GM23248 (cell line): ENCODE measurements around the gene FLT3.

Source experiments
- EZH2 ChIP-seq: fragments of 200-600 bp; sonication (generic); IDR thresholded peaks from 2 replicates; pipeline ENCODE4 v1.6.1; 2018; ENCODE audit warnings: antibody characterized with exemption, mild to moderate bottlenecking; ENCODE audit not compliant: insufficient read depth, poor library complexity, severe bottlenecking
- EZH2phosphoT487 ChIP-seq: fragments of 200-600 bp; sonication (generic); IDR thresholded peaks from 2 replicates; pipeline ENCODE4 v1.6.1; 2018; ENCODE audit warnings: antibody characterized with exemption, moderate library complexity, mild to moderate bottlenecking, low read depth; ENCODE audit not compliant: insufficient read depth

DNA sequence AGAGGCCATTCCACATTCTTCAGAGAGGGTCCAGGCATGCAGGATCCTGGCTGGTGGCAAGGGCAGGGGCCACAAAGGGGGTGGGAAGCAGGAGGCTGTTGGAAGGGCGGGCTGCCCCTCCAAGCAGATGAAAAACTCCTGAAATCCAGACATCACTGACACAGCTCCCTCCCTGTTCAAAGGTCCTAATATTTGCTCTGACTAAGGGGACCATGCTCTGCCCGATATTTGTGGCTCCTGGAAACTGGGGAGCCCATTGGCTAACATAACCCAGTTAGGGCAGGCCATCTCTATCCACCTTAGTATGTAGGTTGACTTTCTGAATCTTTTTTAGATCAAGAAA, 127.9 kb downstream of the FLT3 start:
- TF ChIP-seq EZH2phosphoT487 (no peak), EZH2 (no peak)
